Fibroblast of the aortic adventitia (primary cell): ENCODE measurements around the gene DYNLL2. TPM values are rescaled to one million over a fixed set of nuclear protein-coding genes. Genes with fewer than 3 reads are reported as not detected.
A peak's percentile ranks its signal among the peaks of the same experiment; 100 is the strongest.

Experiments
- DNase-seq: peaks from one replicate; pipeline ENCODE4 v3.0.0-alpha.2; 2010; ENCODE audit warnings: low read depth
- H3K4me3 ChIP-seq: 2 replicates; pipeline ENCODE4 v1.5.1; 2011; ENCODE audit warnings: low read depth, mild to moderate bottlenecking, control low read depth, low read length, moderate library complexity
- CTCF ChIP-seq: IDR thresholded peaks from 2 replicates; pipeline ENCODE4 v1.5.1; 2011; ENCODE audit warnings: mild to moderate bottlenecking, low read length, control low read depth, inconsistent platforms; ENCODE audit not compliant: insufficient read depth
- total RNA-seq: library from RNA; depleted of rRNA; stranded (reverse); fragments of >200 nt; gene quantifications from 2 replicates; pipeline ENCODE4 v1.2.3, GENCODE V29; 2012; ENCODE audit warnings: low replicate concordance

The DYNLL2 gene
- total RNA-seq, 1 donor = 17.4 TPM

GRCh38 chr17:58089111-58089510 is 5.9 kb downstream of the DYNLL2 start:
- no peak for TF ChIP-seq CTCF
- no peak for DNase-seq
- H3K4me3 ChIP-seq = no peak overlapping the region

- no peak overlapping the region for H3K4me3 ChIP-seq
- no peak for DNase-seq
- no peak for TF ChIP-seq CTCF
Measured at GRCh38 chr17:58091024-58091567, 7.9 kb downstream of the DYNLL2 start.

- TF ChIP-seq CTCF = no peak
- H3K4me3 ChIP-seq = no peak overlapping the region
- no peak for DNase-seq
Measured at GRCh38 chr17:58092101-58092796, 9.0 kb downstream of the DYNLL2 start.

GRCh38 chr17:58092797-58093385 is 9.7 kb downstream of the DYNLL2 start:
- DNase-seq = no peak
- no peak overlapping the region for H3K4me3 ChIP-seq
- no peak for TF ChIP-seq CTCF

GRCh38 chr17:58094118-58094517 is 10.9 kb downstream of the DYNLL2 start:
- no peak overlapping the region for H3K4me3 ChIP-seq
- no peak for TF ChIP-seq CTCF
- DNase-seq = no peak

- DNase-seq = no peak
- no peak overlapping the region for H3K4me3 ChIP-seq
- TF ChIP-seq CTCF = peak; percentile 10
Measured at GRCh38 chr17:58096892-58097291, 13.7 kb downstream of the DYNLL2 start.
